NCI-H446 (cell line): ENCODE measurements around the gene SPSB3.
"Not testable (repeated sequence)": the region's sequence is repeated elsewhere in the genome, so short reads cannot be mapped to it uniquely, and the experiment has no call there.

Source experiments
- DNase-seq, 2 experiments: peaks; one replicate each; lab custom pipeline; 2025; lab: John Stamatoyannopoulos, UW

Gene SPSB3

GRCh38 chr16:1816396-1817275 is 34.3 kb upstream of the SPSB3 start:
- DNase-seq, result no peak

- no peak for DNase-seq
Observed at GRCh38 chr16:1815461-1815860, 33.1 kb upstream of the SPSB3 start.

GRCh38 chr16:1812732-1813163 is 30.4 kb upstream of the SPSB3 start:
- DNase-seq, result peak; percentile 2 to 65

GRCh38 chr16:1810536-1810935 is 28.2 kb upstream of the SPSB3 start:
- no peak for DNase-seq

GRCh38 chr16:1810106-1810505 is 27.7 kb upstream of the SPSB3 start:
- no peak for DNase-seq

GRCh38 chr16:1809281-1809801 is 27.0 kb upstream of the SPSB3 start:
- no peak for DNase-seq

- no peak for DNase-seq
Observed at GRCh38 chr16:1808691-1809090, 26.3 kb upstream of the SPSB3 start.

GRCh38 chr16:1807626-1808025 is 25.3 kb upstream of the SPSB3 start:
- DNase-seq, result no peak

GRCh38 chr16:1800701-1801100 is 18.3 kb upstream of the SPSB3 start:
- DNase-seq, result no peak

GRCh38 chr16:1799263-1799662 is 16.9 kb upstream of the SPSB3 start:
- DNase-seq, result not testable (repeated sequence)

- no peak for DNase-seq
Observed at GRCh38 chr16:1794908-1795666, 12.7 kb upstream of the SPSB3 start.

- no peak for DNase-seq
Observed at GRCh38 chr16:1794221-1794871, 12.0 kb upstream of the SPSB3 start.

- no peak for DNase-seq
Observed at GRCh38 chr16:1793578-1794220, 11.3 kb upstream of the SPSB3 start, which contains the start of gene IGFALS. IGFALS (minus strand) TSS chr16:1793705; CDS start chr16:1793652, 53 bp downstream.

- DNase-seq, result no peak
Observed at GRCh38 chr16:1792836-1793577, 10.6 kb upstream of the SPSB3 start.

GRCh38 chr16:1791943-1792812 is 9.8 kb upstream of the SPSB3 start:
- no peak for DNase-seq

- DNase-seq, result no peak
Observed at GRCh38 chr16:1791256-1791942, 9.0 kb upstream of the SPSB3 start.

- no peak for DNase-seq
Observed at GRCh38 chr16:1790611-1791255, 8.4 kb upstream of the SPSB3 start.

- no peak for DNase-seq
Observed at GRCh38 chr16:1790261-1790610, 7.9 kb upstream of the SPSB3 start.

- DNase-seq, result no peak
Observed at GRCh38 chr16:1789643-1790045, 7.3 kb upstream of the SPSB3 start.
